GM19455 (cell line): ENCODE data around the gene ZNF740.

Experiments used
- ATAC-seq: cut with Tn5 transposase; IDR thresholded peaks from one replicate; pipeline ENCODE4 v1.9.1; 2021; ENCODE audit not compliant: unreplicated experiment

Gene ZNF740

GRCh38 chr12:53211476-53212381, 31.2 kb downstream of the ZNF740 start:
- no peak for ATAC-seq

- ATAC-seq, result no peak
Observed at GRCh38 chr12:53212931-53213330, 32.4 kb downstream of the ZNF740 start.

GRCh38 chr12:53213348-53213747, 32.8 kb downstream of the ZNF740 start:
- ATAC-seq, result no peak

DNA sequence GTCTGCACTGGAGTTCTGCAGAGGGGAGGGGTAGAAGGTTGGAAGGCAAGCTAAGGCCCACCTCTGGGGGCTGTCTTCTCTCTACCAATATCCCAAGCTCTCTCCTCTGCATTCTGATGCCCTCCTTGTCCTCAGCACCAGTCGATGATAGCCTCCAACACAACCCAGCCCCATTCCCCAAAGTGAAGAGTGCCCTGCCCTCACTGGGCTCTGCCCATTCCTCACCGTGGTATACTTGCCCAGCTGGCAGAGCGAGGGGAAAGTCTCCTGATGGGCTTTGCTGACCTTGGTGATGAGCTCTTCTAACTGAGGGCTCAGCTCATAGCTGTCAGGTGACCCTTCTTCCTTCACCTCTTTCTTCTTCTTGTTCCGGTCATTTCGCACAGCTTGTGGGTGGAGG, 33.7 kb downstream of the ZNF740 start:
- ATAC-seq, result no peak

DNA sequence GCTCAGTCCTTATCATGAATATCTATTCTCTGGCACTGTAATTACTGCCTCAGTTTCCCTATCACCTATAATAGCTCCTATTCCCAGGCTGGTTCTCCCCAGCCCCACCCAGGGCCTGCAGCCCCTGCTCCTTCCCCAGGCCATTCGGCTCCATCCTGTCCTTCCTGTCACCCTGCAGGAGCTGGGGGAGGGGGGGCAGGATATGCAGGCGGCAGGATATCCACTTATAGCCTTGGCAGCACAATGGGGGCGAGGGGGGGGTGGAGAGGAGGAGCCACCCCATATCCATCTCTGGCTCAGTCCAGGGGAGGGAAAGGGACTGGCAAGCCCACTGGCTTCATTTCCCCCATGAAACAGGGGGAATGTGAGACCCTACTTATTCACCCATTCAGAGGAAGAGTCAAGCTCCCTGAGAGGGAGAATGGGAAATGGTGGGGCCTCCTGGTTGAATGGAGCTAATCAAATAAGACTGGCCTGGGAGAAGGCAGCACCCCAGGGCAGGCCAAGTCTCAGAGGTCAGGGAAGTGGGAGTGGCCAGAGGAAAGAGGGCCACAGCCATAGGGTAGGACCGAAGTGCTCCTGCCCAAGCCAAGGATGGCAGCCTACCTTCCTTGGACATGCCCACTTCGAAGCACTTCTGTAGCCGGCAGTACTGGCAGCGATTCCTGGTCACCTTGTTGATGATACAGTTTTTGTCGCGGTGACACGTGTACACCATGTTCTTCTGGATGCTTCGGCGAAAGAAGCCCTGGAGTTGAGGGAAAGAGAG, 34.3 kb downstream of the ZNF740 start:
- ATAC-seq, result no peak

GRCh38 chr12:53215497-53215896, 35.0 kb downstream of the ZNF740 start:
- ATAC-seq, result no peak

DNA sequence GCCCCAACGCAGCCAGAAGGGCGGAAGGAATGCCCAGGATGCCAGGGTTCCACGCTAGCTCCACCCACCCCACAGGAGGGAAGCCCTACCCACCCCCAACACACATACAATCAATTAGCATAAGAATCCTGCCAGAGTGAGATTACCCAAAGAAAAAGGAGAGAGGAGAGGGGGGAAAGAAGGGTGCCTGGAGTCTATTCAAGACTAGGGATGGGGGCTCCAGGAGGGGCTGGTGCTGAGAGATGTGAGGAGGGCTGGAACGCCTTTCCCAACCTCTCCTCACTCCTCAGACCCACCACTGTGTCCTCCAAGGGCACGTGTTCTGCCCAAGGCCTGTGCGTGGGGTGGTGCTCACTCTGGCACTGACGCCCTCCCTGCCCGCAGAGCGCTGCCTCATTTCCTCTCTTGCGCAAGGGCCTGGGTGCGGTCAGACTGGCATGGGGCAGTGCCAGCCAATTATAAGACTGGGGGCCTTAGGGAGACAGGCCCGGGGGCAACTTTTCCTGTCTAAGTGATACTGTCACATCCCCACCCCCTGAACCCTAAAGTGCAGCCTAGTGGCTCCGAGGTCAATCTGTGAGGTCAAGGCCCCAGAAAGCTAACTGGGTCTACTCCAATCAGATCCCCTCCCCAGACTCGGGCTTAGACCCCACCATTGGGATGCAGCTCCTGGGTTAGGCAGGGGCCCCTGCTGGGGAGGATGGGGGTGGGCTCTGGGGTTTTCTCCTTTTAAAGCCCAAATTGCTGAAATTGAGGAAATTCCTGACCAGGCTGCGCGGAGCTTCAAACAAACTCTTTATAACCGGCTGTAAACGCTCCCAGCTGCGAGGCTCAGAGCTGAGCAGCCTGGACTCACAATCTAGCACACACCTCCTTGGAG, 36.8 kb downstream of the ZNF740 start:
- ATAC-seq, result no peak

- ATAC-seq, result no peak
Observed at GRCh38 chr12:53217931-53218307, 37.4 kb downstream of the ZNF740 start.

DNA sequence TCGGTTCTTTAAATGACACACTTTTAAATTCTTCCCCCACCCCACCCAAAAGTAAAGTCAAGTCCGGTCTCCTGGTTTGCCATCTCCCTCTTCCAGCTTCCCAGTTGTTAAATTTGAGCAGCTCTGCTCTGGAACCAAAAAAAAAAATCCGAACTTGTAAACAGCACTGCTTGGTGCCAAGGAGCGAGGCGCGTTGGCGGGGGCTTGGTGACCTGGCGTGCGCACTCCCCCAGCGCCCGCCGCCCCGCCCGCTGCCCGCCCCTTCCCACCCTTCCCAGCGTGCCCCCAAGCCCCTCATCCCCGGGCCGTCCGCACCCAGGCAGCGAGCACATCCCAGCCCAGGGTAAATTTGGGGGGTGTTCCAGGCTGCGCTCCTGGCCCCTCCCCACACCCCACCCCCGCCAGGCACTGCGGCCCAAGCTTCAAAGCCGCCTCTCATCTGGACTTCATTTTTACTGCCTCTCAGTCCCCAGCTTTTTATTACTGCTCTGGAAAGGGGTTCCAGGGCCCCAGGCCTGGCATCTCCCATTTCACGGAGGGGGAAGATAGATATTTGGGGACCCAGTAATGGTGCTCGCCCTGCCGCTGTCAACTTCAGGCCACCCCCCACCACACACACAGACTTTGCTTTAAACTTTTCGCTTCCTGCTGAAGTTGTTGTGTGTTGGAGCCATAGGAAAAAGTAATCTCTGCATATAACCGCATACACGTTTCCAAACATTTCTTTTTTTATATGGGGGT, 38.2 kb downstream of the ZNF740 start:
- no peak for ATAC-seq

GRCh38 chr12:53219292-53219955, 38.9 kb downstream of the ZNF740 start:
- ATAC-seq, result no peak

DNA sequence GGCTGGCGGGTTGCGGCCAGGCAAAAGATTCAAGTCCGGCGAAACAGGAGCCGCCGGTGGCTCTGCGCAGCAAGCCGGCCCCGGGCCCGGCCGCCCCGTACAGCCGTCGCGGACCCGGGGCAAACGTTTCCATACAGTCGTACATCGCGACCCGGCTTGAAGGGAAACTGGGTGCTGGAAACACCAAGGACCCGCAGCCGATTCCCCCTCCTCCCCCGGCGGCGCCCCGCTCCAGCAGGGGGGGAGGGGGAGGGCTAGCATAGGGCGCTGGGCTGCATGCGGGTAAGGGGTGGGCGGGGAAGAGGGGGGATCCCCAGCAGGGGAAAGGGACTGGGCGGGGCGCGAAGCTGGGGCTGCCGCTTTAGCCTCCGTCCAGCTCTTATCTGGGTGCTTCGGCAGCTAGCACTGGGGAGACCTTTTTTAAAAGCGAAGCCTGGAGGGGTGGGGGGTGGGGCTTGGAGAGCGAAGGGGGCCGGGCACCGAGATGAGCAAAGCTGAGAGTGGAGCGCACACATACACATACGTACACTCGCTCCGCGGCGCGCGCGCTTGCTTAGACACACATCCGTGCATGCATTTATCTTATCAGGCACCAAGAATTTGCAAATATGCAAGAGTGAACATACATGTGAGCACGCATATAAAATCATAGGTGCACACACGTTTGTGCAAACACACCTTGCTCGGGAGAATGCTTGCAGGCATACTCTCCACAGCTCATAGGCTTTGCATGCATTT, 39.6 kb downstream of the ZNF740 start:
- ATAC-seq, result peak; percentile 41

- ATAC-seq, result peak; percentile 60
Observed at GRCh38 chr12:53220694-53221202, 40.2 kb downstream of the ZNF740 start.

DNA sequence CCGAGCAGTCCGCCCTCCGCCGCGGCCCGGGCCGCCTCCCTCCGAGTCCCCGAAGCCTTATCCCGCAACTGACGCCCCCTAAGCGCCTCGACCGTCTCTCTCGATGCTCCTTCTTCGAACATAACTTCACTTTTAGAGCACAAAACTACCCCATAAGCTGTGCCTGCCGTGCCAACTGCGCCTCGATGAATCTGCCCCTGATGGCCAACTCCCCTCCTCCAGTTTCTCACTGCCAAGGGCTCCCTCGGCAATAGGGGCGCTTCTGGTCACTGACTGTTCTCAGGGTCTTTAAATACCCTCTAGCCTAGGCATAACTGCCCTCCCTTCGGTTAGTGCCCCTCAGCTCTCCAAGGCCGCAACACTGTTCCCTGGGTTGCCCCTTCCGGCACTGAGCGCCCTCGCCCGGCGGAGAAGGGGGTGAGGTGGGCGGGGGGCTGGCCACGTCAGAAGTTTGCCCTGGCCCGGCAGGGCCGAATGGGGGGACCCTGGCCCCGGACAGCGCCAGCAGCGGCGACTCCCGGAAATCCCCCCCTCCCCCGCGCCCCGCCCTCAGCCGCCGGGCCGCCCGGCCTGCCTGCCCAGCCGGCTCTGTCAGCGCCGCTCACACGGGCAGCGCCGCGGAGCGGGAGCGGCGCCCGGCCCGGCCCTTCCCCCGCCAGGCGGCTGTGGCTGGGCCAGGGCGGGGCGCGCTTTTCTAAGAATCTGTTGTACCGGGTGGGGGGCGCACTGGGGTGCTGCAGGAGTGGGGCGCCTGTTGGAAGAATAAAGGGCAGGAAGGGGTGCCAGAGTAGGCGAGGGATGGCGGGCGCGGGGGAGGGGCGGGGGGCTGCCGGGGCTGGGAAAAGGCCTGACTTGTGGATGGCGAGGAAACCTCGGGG, 40.9 kb downstream of the ZNF740 start:
- peak; percentile 23 for ATAC-seq

GRCh38 chr12:53222170-53222721, 41.7 kb downstream of the ZNF740 start:
- ATAC-seq, result no peak

GRCh38 chr12:53222806-53223261, 42.3 kb downstream of the ZNF740 start:
- ATAC-seq, result no peak

- no peak for ATAC-seq
Observed at GRCh38 chr12:53223389-53224060, 43.0 kb downstream of the ZNF740 start.
